Coronary artery (tissue), 2 donors: ENCODE results near the gene RIC8A.
"Not testable (repeated sequence)": the region's sequence is repeated elsewhere in the genome, so short reads cannot be mapped to it uniquely, and the experiment has no call there.

Source experiments
- DNase-seq: peaks from one replicate; pipeline ENCODE4 v3.0.0-alpha.2; 2017; ENCODE audit warnings: low spot score
- H3K27ac ChIP-seq, 2 donors: fragments of 200-600 bp; sonication (generic); one replicate each; pipeline ENCODE4 v1.5.1; 2016 to 2019
- H3K4me3 ChIP-seq: fragments of 200-600 bp; sonication (generic); 2 replicates; pipeline ENCODE4 v1.5.1; 2016; ENCODE audit warnings: mild to moderate bottlenecking, moderate library complexity
- TF ChIP-seq, protein P1 (sequence below): fragments of 200-600 bp; sonication (generic); IDR thresholded peaks from one replicate; pipeline ENCODE4 v1.5.1; 2019; ENCODE audit warnings: antibody characterized with exemption

The RIC8A gene

DNA sequence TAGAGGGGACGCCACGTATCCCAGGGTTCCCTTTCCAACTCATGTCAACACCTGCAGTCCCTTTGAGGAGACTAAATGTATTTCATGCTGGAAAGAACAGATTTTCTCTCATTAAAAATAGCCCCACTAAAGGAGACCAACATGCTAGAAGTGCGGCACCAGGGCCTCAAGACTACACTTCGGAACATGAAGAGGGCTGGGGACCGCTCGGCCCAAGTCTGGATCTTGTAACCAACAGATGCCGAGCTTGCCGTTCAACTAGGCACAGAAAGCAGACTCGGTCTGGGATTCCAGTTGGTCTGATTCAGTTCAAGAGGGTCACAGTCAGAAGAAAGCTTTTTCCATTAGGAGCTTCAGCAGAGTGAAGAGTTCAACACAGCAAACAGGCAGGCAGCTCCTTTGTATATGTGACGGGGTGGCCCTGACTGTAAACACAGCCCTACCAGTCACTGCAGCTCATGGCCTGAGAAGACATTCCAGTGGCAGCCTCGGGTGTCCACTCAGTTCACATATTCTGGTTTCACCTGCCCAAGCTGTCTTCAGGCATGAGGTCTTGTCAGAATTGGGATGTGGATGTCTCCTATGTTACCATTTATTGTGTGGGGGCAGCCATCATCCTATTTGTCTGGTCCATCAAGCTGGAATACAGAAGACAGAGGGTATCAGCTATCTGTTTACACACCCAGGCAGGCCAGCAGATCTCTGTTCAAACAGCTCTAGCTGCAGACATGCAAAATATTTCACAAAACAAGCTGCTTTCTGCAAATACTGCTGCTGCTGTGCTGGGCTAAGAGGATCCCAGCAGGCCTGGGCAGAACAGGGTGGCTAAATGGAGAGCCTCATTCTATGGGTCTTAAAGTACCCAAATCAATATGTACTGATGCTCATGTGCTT, 8.8 kb downstream of the RIC8A start:
- DNase-seq: no peak
- Histone ChIP-seq H3K4me3 (no peak overlapping the region), H3K27ac (no peak overlapping the region)
- TF ChIP-seq, protein P1, sequence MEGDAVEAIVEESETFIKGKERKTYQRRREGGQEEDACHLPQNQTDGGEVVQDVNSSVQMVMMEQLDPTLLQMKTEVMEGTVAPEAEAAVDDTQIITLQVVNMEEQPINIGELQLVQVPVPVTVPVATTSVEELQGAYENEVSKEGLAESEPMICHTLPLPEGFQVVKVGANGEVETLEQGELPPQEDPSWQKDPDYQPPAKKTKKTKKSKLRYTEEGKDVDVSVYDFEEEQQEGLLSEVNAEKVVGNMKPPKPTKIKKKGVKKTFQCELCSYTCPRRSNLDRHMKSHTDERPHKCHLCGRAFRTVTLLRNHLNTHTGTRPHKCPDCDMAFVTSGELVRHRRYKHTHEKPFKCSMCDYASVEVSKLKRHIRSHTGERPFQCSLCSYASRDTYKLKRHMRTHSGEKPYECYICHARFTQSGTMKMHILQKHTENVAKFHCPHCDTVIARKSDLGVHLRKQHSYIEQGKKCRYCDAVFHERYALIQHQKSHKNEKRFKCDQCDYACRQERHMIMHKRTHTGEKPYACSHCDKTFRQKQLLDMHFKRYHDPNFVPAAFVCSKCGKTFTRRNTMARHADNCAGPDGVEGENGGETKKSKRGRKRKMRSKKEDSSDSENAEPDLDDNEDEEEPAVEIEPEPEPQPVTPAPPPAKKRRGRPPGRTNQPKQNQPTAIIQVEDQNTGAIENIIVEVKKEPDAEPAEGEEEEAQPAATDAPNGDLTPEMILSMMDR: no peak

DNA sequence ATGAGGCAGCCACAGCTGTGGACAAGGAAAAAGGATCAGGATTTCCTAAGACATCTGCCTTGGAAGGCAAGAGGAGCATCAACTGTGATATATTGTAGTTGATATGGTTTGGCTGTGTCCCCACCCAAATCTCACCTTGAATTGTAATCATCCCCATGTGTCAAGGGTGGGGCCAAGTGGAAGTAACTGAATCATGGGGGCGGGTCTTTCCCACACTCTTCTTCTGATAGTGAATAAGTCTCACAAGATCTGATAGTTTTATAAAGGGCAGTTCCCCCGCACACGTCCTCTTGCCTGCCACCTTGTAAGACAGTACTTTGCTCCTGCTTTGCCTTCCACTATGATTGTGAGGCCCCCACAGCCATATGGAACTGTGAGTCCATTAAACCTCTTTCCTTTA, 10.2 kb downstream of the RIC8A start:
- Histone ChIP-seq H3K27ac (no peak overlapping the region), H3K4me3 (no peak overlapping the region)
- TF ChIP-seq, protein P1: no peak
- DNase-seq: no peak

DNA sequence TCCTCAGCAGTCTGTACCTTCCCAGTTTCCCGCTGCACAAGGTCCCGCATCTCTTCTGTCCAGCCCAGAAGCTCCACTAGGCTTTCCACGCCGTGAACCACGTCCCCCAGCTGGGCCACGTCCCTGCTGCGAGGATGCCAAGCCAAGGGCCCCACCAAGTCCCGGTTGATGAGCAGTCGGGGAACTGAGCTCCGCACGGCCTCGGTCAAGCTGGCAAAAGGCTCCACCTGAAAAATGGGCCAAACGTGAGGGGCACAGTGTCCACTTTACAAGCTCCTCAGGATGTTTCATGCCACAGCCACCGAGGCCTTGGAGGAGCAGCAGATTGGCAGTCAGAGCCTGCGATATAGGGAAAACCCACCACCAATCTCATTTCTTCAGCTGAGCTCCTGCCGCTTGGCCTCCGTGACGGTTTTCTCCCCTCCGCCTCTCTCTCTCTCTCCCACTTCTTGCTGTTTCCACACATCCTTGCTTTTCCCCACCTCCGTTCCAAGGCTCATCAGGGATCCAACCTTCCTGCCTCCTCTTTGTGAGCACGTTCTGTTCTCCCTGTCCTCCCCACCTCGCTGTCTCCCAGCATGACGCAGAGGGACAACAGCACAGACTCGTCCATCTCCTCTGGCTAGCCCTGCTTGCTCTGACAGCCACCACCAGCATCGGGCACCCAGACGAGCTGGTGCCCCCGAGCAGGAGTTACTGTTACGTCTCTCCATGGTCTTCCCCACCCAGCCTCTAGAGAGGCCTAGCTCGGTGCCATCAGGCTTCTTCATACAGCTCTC, 11.5 kb downstream of the RIC8A start:
- H3K4me3 ChIP-seq: no peak overlapping the region
- H3K27ac ChIP-seq: no peak overlapping the region
- DNase-seq: no peak
- TF ChIP-seq, protein P1: no peak

DNA sequence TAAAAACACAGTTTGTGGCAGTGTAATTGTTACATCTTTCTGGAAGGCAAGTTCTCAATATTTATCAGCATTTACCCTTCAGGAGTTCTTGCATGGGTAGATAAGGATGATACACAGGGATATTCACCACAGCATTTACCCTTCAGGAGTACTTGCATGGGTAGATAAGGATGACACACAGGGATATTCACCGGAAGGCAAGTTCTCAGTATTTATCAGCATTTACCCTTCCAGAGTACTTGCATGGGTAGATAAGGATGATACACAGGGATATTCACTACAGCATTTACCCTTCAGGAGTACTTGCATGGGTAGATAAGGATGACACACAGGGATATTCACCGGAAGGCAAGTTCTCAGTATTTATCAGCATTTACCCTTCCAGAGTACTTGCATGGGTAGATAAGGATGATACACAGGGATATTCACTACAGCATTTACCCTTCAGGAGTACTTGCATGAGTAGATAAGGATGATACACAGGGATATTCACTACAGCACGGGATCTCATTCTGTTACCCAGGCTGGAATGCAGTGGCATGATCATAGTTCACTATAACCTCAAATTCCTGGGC, 13.2 kb downstream of the RIC8A start:
- H3K27ac ChIP-seq, H3K4me3 ChIP-seq, DNase-seq: not testable (repeated sequence)

DNA sequence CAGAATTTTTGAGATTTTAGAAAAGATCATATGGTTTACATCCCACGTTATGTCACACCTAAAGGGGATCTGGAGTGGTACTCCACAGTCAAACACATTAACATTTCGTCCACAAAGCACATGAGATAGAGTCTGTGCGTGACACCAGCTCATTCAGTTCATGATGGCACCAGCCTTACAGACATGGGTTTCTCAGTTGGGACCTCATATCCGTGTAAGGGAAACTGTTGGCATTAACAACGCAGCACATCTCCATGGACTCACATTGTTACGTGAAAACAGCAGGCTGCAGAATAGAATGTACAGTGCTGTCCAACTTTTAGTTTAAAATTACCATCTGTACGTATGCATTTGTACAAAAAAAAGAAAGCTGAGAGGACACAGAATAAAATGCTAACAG, 14.0 kb downstream of the RIC8A start:
- Histone ChIP-seq H3K4me3 (no peak overlapping the region), H3K27ac (no peak overlapping the region)
- TF ChIP-seq, protein P1: no peak
- DNase-seq: no peak

DNA sequence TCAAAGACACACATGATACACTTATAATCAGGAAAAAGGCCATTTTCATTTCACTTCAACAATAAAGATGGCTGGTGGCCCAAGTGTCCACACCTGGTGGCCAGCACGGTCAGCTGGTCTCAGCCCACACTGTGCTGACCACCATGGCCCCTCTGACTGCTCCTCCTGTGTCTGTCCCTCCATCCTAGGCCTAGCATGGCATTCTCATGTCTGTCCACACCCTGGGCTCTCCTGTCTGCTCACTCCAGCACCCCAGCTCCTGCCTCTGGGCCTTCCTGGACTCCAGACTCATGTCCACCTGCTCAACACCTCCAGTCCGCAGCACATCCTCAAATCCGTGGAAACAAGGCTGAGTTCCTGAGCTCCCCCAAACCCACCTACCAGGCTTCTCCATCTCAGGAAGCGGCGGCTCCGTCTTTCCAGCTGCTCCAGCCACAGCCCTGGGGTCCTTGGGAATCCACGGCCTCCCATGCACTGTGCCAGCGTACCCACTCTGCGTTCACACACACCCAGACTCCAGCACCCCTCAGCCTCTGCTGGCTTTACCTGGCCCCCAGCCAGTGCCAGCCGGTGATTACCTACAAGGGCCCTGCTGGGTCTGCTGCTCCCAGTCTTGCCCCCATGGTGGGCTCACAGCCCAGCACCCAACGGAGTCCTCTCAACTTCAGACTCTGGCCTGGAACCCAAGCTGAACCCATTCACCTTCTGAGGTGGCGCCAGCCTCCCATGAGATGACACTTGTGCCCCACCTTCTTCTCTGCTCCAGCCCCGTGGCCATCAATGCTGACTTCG, 14.7 kb downstream of the RIC8A start:
- TF ChIP-seq, protein P1: no peak
- H3K4me3 ChIP-seq: no peak overlapping the region
- H3K27ac ChIP-seq: no peak overlapping the region
- no peak for DNase-seq
